ENCODE data around the gene TMCO1. TPM values are rescaled to one million over a fixed set of nuclear protein-coding genes. Genes with fewer than 3 reads are reported as not detected.

TMCO1 gene
- total RNA-seq, 1 experiment from 2014 or later: 80.6 TPM

DNA sequence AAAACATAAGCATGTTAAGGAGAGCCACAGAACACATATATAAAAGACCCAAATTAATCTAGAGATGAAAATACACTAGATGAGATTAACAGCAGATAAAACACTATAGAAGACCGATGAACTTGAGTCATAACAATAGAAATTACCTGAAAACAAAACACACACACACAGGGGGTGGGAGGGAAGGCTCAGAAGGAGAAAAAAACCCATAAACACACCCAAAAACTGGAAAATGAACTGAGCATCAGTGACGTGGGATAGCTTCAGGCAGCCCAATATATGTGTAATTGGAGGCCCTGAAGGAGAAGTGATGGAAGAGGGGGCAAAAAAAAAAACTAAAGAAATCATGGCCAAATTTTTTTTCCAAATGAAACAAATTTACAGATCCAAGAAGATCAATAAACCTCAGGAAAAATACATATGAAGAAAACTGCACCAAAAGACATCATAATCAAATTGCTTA, 81.7 kb downstream of the TMCO1 start:
- CTCF ChIA-PET: no interaction called here
- intact Hi-C loops (cut with micrococcal nuclease): no loop called here

GRCh38 chr1:165686121-165686970, 82.3 kb downstream of the TMCO1 start:
- H3K9ac ChIP-seq (ENCODE audit: low read length): no peak overlapping the region
- H3K4me3 ChIP-seq (ENCODE audit: low read length): no peak overlapping the region
- BruUV-seq (replicated peaks): no TSS peak
- ATAC-seq (peak; percentile 50; the same call in 1 of the 2 replicates), DNase-seq (peak; percentile 8)
- intact Hi-C loops (cut with micrococcal nuclease): no loop called here
- no peaks in the 10 kb centered on the region for H3F3A ChIP-seq (ENCODE audit: low read length, unreplicated experiment)
- H3K79me2 ChIP-seq (ENCODE audit: low read length): peaks cover 61% of the 10 kb centered on the region
- H3K36me3 ChIP-seq (ENCODE audit: low read depth, low read length): peaks cover 31% of the 10 kb centered on the region
- no peak for TF ChIP-seq EZH2 (IDR thresholded peaks at IDR 0.05; ENCODE audit: low read length, unreplicated experiment)
- TF ChIP-seq, protein P1, sequence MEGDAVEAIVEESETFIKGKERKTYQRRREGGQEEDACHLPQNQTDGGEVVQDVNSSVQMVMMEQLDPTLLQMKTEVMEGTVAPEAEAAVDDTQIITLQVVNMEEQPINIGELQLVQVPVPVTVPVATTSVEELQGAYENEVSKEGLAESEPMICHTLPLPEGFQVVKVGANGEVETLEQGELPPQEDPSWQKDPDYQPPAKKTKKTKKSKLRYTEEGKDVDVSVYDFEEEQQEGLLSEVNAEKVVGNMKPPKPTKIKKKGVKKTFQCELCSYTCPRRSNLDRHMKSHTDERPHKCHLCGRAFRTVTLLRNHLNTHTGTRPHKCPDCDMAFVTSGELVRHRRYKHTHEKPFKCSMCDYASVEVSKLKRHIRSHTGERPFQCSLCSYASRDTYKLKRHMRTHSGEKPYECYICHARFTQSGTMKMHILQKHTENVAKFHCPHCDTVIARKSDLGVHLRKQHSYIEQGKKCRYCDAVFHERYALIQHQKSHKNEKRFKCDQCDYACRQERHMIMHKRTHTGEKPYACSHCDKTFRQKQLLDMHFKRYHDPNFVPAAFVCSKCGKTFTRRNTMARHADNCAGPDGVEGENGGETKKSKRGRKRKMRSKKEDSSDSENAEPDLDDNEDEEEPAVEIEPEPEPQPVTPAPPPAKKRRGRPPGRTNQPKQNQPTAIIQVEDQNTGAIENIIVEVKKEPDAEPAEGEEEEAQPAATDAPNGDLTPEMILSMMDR (conservative IDR thresholded peaks at IDR 0.05; ENCODE audit: low read depth, low read length): peak; percentile 45
- H3K9me3 ChIP-seq (ENCODE audit: low read length): peaks cover under 1% of the 10 kb centered on the region; the same call in 1 of the 2 replicates
- CTCF ChIA-PET: no interaction called here
- no peaks in the 10 kb centered on the region for H3K4me1 ChIP-seq (ENCODE audit: insufficient read depth, low read length)
- POLR2A ChIA-PET (ENCODE audit: unreplicated experiment): interaction anchor here (0.7 kb wide), 1 partner anchor 11 kb away, joined by 4 read pairs; no protein-coding TSS in a partner anchor
- no peaks in the 10 kb centered on the region for H3K9me2 ChIP-seq (replicated peaks; ENCODE audit: low read length)
- H2AFZ ChIP-seq (ENCODE audit: low read length): no peak overlapping the region
- peaks cover 8% of the 10 kb centered on the region; the same call in 1 of the 2 replicates for H4K20me1 ChIP-seq (ENCODE audit: low read length)
- no peak overlapping the region for H3K27ac ChIP-seq (ENCODE audit: low read length)
- no peaks in the 10 kb centered on the region for H3K27me3 ChIP-seq (ENCODE audit: low read length)
- no peak overlapping the region for H3K4me2 ChIP-seq (ENCODE audit: low read length)

More for the DNA sequence above, 81.7 kb downstream of the TMCO1 start:
- no peak for DNase-seq
- no TSS peak for BruUV-seq (replicated peaks)
- TF ChIP-seq EZH2phosphoT487 (IDR thresholded peaks at IDR 0.05; ENCODE audit: borderline replicate concordance, low read length): no peak
- TF ChIP-seq EZH2 (IDR thresholded peaks at IDR 0.05; ENCODE audit: low read length, unreplicated experiment): no peak
- TF ChIP-seq, protein P1 (conservative IDR thresholded peaks at IDR 0.05; ENCODE audit: low read depth, low read length): no peak
- ATAC-seq: no peak
- Histone ChIP-seq H3F3A (ENCODE audit: low read length, unreplicated experiment) (no peaks in the 10 kb centered on the region), H2AFZ (ENCODE audit: low read length) (no peak overlapping the region), H3K9me3 (ENCODE audit: low read length) (no peaks in the 10 kb centered on the region), H4K20me1 (ENCODE audit: low read length) (peaks cover 8% of the 10 kb centered on the region; the same call in 1 of the 2 replicates), H3K27me3 (ENCODE audit: low read length) (no peaks in the 10 kb centered on the region), H3K9ac (ENCODE audit: low read length) (no peak overlapping the region), H3K4me3 (ENCODE audit: low read length) (no peak overlapping the region), H3K27ac (ENCODE audit: low read length) (no peak overlapping the region), H3K79me2 (ENCODE audit: low read length) (peaks cover 67% of the 10 kb centered on the region), H3K4me1 (ENCODE audit: insufficient read depth, low read length) (no peaks in the 10 kb centered on the region), H3K4me2 (ENCODE audit: low read length) (no peak overlapping the region), H3K9me2 (replicated peaks; ENCODE audit: low read length) (no peaks in the 10 kb centered on the region), H3K36me3 (ENCODE audit: low read depth, low read length) (peaks cover 25% of the 10 kb centered on the region)
- POLR2A ChIA-PET (ENCODE audit: unreplicated experiment): no interaction called here

All from PC-3 (cell line).